K562 (cell line): Measurements from ENCODE around the gene EPHB1. TPM values are rescaled to one million over a fixed set of nuclear protein-coding genes. Genes with fewer than 3 reads are reported as not detected.

Experiments used
- ATAC-seq: fragments of 200-7000 bp; cut with Tn5 transposase; 3 replicates; pipeline ENCODE4 v1.9.1; 2020; ENCODE audit warnings: moderate library complexity
- BruUV-seq: library from RNA; stranded (reverse); fragments of 400-500 nt; replicated peaks from 2 replicates; lab custom pipeline; 2021; lab: Mats Ljungman, UMichigan
- CTCF ChIA-PET: fragments of 300-600 bp; formaldehyde crosslinking; extraction: SDS; loops from one replicate; lab custom pipeline; 2021; ENCODE audit warnings: low intra/inter-chr PET ratio; lab: Yijun Ruan, JAX
- POLR2A ChIA-PET: fragments of 300-600, 350-650 bp; sonication (Branson Sonifier 250); formaldehyde crosslinking; extraction: SDS; loops from one replicate; lab custom pipeline; 2021; ENCODE audit warnings: antibody characterized with exemption, inconsistent platforms; lab: Yijun Ruan, JAX
- DNase-seq, 4 experiments: peaks; one replicate each; pipeline versions ENCODE4 v3.0.0 to v3.0.0-alpha.2; 2011 to 2018; ENCODE audit warnings: low spot score in 3 of 4, mixed read lengths in 3 of 4; ENCODE audit errors: extremely low read depth in 1 of 4
- FAIRE-seq: peaks from 2 replicates; lab custom pipeline; 2011; peaks lifted over from hg19 to GRCh38; lab: Jason Lieb, UNC
- H2AFZ ChIP-seq: 2 replicates; pipeline ENCODE4 v1.6.0; 2011; ENCODE audit warnings: low read depth, low read length, control low read depth, inconsistent platforms
- H3K27ac ChIP-seq: fragments of 200-600 bp; 3 replicates; pipeline ENCODE4 v1.8.0; 2011; ENCODE audit warnings: low read depth, mild to moderate bottlenecking, control low read depth, inconsistent platforms, low read length, moderate library complexity, mixed read lengths; ENCODE audit errors: extremely low read depth
- H3K27me3 ChIP-seq, 2 experiments: fragments of 300-600 bp in 1 of 2; 2 replicates in 1 of 2; 3 replicates in 1 of 2; pipeline versions ENCODE4 v1.6.0 to v1.8.0; 2011; ENCODE audit warnings: inconsistent platforms in 2 of 2, low read length in 2 of 2, mild to moderate bottlenecking in 1 of 2, mixed read lengths in 1 of 2, moderate library complexity in 1 of 2; ENCODE audit not compliant: control insufficient read depth in 2 of 2, insufficient read depth in 2 of 2
- H3K36me3 ChIP-seq: fragments of 300-600 bp; 3 replicates; pipeline ENCODE4 v1.8.0; 2011; ENCODE audit warnings: mild to moderate bottlenecking, low read length, inconsistent platforms; ENCODE audit not compliant: control insufficient read depth, insufficient read depth
- H3K4me1 ChIP-seq, 2 experiments: fragments of 200-600 bp in 1 of 2; replicated peaks in 1 of 2; 2 replicates in 1 of 2; 3 replicates in 1 of 2; pipeline versions ENCODE4 v1.5.1 to v1.8.0; 2011; ENCODE audit warnings: inconsistent platforms in 2 of 2, low read length in 2 of 2, mild to moderate bottlenecking in 1 of 2, mixed read lengths in 1 of 2, moderate library complexity in 1 of 2; ENCODE audit not compliant: control insufficient read depth in 2 of 2, insufficient read depth in 2 of 2
- H3K4me2 ChIP-seq: 2 replicates; pipeline ENCODE4 v1.6.1; 2011; ENCODE audit warnings: low read length, control low read depth, inconsistent platforms, mixed read lengths; ENCODE audit not compliant: insufficient read depth
- H3K4me3 ChIP-seq: fragments of 200-600 bp; sonication (generic), shearing (Covaris generic); 2 replicates; pipeline ENCODE4 v1.5.1; 2016; ENCODE audit warnings: control low read depth, inconsistent platforms
- H3K79me2 ChIP-seq: fragments of 200-600 bp; 3 replicates; pipeline ENCODE4 v1.8.0; 2011; ENCODE audit warnings: low read length, inconsistent platforms; ENCODE audit not compliant: control insufficient read depth, insufficient read depth
- H3K9ac ChIP-seq, 2 experiments: 2 replicates each; pipeline versions ENCODE4 v1.6.0 to v1.6.1; 2011; ENCODE audit warnings: low read depth in 2 of 2, low read length in 2 of 2, control low read depth in 1 of 2, inconsistent platforms in 1 of 2, mild to moderate bottlenecking in 1 of 2, mixed read lengths in 1 of 2; ENCODE audit not compliant: insufficient read depth in 1 of 2
- H3K9me1 ChIP-seq: one replicate; pipeline ENCODE4 v1.6.0; 2011; ENCODE audit warnings: inconsistent platforms, mild to moderate bottlenecking, low read length, moderate library complexity; ENCODE audit not compliant: control insufficient read depth, insufficient read depth
- H3K9me3 ChIP-seq: replicated peaks from 2 replicates; pipeline ENCODE4 v1.5.1; 2011; ENCODE audit warnings: low read depth, low read length, inconsistent platforms; ENCODE audit not compliant: control insufficient read depth, insufficient read depth
- H4K20me1 ChIP-seq: replicated peaks from 2 replicates; pipeline ENCODE4 v1.6.1; 2011; ENCODE audit warnings: low read length, inconsistent platforms, mixed read lengths; ENCODE audit not compliant: control insufficient read depth, insufficient read depth
- FOXA1 ChIP-seq: fragments of 450-650 bp; IDR thresholded peaks from 2 replicates; pipeline ENCODE4 v1.6.1; 2016; ENCODE audit warnings: mild to moderate bottlenecking, borderline replicate concordance
- PHB ChIP-seq: fragments of 250-450 bp; sonication (Bioruptor Pico); IDR thresholded peaks from 2 replicates; pipeline ENCODE4 v1.5.0; 2021
- POLR2A ChIP-seq: fragments of 450-650 bp; conservative IDR thresholded peaks from 2 replicates; pipeline ENCODE4 v1.6.1; 2016
- RBM39 ChIP-seq: fragments of 200-400 bp; formaldehyde crosslinking; optimal IDR thresholded peaks from 2 replicates; pipeline ENCODE3; 2018; ENCODE audit warnings: low read depth, low read length
- ZBTB40 ChIP-seq, 2 experiments: fragments of 450-650 bp in 1 of 2; sonication (generic) in 1 of 2; formaldehyde crosslinking in 1 of 2; IDR thresholded peaks; 2 replicates each; pipeline versions ENCODE4 v1.7.1 to v1.9.0; 2016 to 2022; ENCODE audit warnings: inconsistent platforms in 1 of 2, mild to moderate bottlenecking in 1 of 2, missing genetic modification reagents in 1 of 2
- WGBS: fragments of 100-300 bp; shearing (Covaris generic); methylation state at CpG from one replicate; pipeline ENCODE4 v1.1.6; 2016; ENCODE audit warnings: low coverage, mixed read lengths; ENCODE audit not compliant: insufficient coverage; ENCODE audit errors: missing lambda C conversion rate; 5-methylcytosine and 5-hydroxymethylcytosine counted together
- in situ Hi-C: fragments of 300-500 bp; cut with MboI; formaldehyde crosslinking; loops from 4 replicates; pipeline ENCODE4 v1.15.0; 2018; ENCODE audit warnings: inconsistent platforms, mixed read lengths
- intact Hi-C: fragments of 100-400 bp; cut with micrococcal nuclease; formaldehyde crosslinking; loops from 2 replicates; pipeline ENCODE4 v1.14.2; 2022
- polyA plus RNA-seq, 8 experiments: library from polyadenylated mRNA; depleted of rRNA in 4 of 8; stranded (reverse) in 5 of 8; unstranded in 3 of 8; fragments of >200 nt; fragmentation: Nextera tagmentation in 2 of 8; fragmentation: Illumina TruSeq in 1 of 8; extraction: Ambion mirVana in 2 of 8; extraction: Trizol in 1 of 8; gene quantifications; 2 replicates each; pipeline versions ENCODE4 v1.2.1 to v1.2.3, GENCODE V29; 2011 to 2014; ENCODE audit warnings: inconsistent platforms in 1 of 8, missing spikeins in 1 of 8
- total RNA-seq, 7 experiments: library from RNA; depleted of rRNA in 6 of 7; stranded (reverse); fragments of >200 nt in 6 of 7; fragmentation: Illumina TruSeq in 2 of 7; extraction: Trizol in 2 of 7; gene quantifications; 2 replicates each; pipeline versions ENCODE4 v1.2.1 to v1.2.3, GENCODE V29; 2011 to 2021; ENCODE audit warnings: low replicate concordance in 1 of 7
- TF ChIP-seq, protein P1 (sequence below): sonication (generic); formaldehyde crosslinking; IDR thresholded peaks from 2 replicates; pipeline ENCODE4 v1.8.0; 2022; ENCODE audit warnings: mild to moderate bottlenecking, missing genetic modification reagents

EPHB1 gene
- total and polyA plus RNA-seq, 9 of the 15 experiments (the other 6 are each of a cell fraction or from before 2014, with no cell fraction given) = 0.29 TPM; not detected in 8

DNA sequence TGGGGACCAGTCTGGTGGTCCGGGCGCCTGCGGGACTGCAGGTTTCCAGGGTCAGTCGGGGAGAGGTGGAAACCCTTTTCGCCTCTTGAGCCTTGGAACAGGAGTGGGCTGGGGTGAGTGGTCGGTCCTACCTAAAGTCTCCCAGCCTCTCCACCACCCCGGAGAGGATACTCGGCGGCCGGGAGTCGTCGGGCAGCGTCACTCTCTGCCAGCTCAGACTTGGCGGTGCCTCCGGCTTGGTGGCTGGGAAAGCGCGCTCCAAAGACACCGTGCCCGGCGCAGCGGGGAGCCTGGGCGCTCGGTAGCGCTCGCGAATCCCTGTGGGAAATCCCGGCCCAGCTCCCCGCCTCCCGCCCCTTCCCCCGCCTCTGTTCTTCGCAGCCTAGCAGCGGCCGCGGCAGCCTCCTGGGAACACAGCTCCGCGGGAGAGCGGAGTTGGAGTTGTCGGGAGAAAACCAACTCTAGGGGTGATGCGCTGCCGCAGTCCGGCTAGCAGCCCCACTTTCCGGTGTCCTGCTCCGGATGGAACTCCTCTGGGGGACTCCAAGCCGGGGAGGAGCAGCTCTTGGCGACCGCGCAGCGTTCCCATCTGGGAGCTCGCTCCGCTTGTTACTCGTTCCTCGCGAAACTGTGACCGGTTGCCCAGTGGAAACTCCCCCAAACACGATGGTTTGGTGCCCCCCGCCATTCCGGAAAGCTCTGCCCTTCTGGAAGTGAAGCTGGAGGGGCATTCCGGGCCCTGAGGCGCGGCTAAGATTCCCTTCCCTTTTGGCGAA is 1.4 kb downstream of the EPHB1 start:
- Histone ChIP-seq H3K9me3 (no peaks in the 10 kb centered on the region), H3K79me2 (no peaks in the 10 kb centered on the region), H3K9ac (no peak overlapping the region), H3K4me1 (peaks cover 0 to 11% of the 10 kb centered on the region in 2 experiments; a peak in 2 of 5 replicates), H3K4me2 (no peak overlapping the region), H3K36me3 (no peaks in the 10 kb centered on the region), H3K27ac (no peak overlapping the region), H2AFZ (no peak overlapping the region), H4K20me1 (no peaks in the 10 kb centered on the region), H3K9me1 (no peaks in the 10 kb centered on the region), H3K27me3 (peaks cover 0 to 8% of the 10 kb centered on the region in 2 experiments; a peak in 1 of 5 replicates), H3K4me3 (no peak overlapping the region)
- in situ Hi-C loops = loop anchor here (25.0 kb wide), 1 partner anchor 1091 kb away; no protein-coding TSS in a partner anchor
- ChIA-PET POLR2A (interaction anchor here (0.5 kb wide), 1 partner anchor 23 kb away, joined by 3 read pairs; no protein-coding TSS in a partner anchor), CTCF (interaction anchor here (1.5 kb wide), 1 partner anchor 1099 kb away, joined by 3 read pairs; no protein-coding TSS in a partner anchor)
- FAIRE-seq (no peak), DNase-seq (no peak), ATAC-seq (no peak)
- BruUV-seq = no TSS peak
- 0% methylated on average over 12 of the region's 61 CpGs for WGBS
- TF ChIP-seq PHB (CRISPR knock-in tag) (no peak), FOXA1 (no peak), RBM39 (no peak), POLR2A (no peak), ZBTB40 (IDR thresholded peaks at IDR 0.05) (no peak), ZBTB40 (CRISPR knock-in tag; IDR thresholded peaks at IDR 0.05) (no peak)
- TF ChIP-seq, protein P1, sequence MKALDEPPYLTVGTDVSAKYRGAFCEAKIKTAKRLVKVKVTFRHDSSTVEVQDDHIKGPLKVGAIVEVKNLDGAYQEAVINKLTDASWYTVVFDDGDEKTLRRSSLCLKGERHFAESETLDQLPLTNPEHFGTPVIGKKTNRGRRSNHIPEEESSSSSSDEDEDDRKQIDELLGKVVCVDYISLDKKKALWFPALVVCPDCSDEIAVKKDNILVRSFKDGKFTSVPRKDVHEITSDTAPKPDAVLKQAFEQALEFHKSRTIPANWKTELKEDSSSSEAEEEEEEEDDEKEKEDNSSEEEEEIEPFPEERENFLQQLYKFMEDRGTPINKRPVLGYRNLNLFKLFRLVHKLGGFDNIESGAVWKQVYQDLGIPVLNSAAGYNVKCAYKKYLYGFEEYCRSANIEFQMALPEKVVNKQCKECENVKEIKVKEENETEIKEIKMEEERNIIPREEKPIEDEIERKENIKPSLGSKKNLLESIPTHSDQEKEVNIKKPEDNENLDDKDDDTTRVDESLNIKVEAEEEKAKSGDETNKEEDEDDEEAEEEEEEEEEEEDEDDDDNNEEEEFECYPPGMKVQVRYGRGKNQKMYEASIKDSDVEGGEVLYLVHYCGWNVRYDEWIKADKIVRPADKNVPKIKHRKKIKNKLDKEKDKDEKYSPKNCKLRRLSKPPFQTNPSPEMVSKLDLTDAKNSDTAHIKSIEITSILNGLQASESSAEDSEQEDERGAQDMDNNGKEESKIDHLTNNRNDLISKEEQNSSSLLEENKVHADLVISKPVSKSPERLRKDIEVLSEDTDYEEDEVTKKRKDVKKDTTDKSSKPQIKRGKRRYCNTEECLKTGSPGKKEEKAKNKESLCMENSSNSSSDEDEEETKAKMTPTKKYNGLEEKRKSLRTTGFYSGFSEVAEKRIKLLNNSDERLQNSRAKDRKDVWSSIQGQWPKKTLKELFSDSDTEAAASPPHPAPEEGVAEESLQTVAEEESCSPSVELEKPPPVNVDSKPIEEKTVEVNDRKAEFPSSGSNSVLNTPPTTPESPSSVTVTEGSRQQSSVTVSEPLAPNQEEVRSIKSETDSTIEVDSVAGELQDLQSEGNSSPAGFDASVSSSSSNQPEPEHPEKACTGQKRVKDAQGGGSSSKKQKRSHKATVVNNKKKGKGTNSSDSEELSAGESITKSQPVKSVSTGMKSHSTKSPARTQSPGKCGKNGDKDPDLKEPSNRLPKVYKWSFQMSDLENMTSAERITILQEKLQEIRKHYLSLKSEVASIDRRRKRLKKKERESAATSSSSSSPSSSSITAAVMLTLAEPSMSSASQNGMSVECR = no peak
- intact Hi-C loops = loop anchor here (5.0 to 10.0 kb wide), 4 partner anchors 448 to 1248 kb away; no protein-coding TSS in a partner anchor
